ENCODE results near the gene ANKRD34B. TPM values are rescaled to one million over a fixed set of nuclear protein-coding genes. Genes with fewer than 3 reads are reported as not detected.

ANKRD34B gene
- total RNA-seq, 1 experiment from 2014 or later: not detected

- no peak overlapping the region for H3K4me3 ChIP-seq (ENCODE audit: low read depth, low read length, poor library complexity, severe bottlenecking)
- no peaks in the 10 kb centered on the region for H3K36me3 ChIP-seq (ENCODE audit: insufficient read depth, low read length, poor library complexity, severe bottlenecking)
- no peak for DNase-seq (ENCODE audit: low spot score)
- intact Hi-C loops (cut with micrococcal nuclease; ENCODE audit: unreplicated experiment): no loop called here
- BruUV-seq (replicated peaks): no TSS peak
- POLR2A ChIA-PET (ENCODE audit: low non-redundant PET): no interaction called here
- TF ChIP-seq EZH2 (IDR thresholded peaks at IDR 0.05; ENCODE audit: borderline replicate concordance, low read depth, low read length, poor library complexity, severe bottlenecking): no peak
- TF ChIP-seq, protein P1, sequence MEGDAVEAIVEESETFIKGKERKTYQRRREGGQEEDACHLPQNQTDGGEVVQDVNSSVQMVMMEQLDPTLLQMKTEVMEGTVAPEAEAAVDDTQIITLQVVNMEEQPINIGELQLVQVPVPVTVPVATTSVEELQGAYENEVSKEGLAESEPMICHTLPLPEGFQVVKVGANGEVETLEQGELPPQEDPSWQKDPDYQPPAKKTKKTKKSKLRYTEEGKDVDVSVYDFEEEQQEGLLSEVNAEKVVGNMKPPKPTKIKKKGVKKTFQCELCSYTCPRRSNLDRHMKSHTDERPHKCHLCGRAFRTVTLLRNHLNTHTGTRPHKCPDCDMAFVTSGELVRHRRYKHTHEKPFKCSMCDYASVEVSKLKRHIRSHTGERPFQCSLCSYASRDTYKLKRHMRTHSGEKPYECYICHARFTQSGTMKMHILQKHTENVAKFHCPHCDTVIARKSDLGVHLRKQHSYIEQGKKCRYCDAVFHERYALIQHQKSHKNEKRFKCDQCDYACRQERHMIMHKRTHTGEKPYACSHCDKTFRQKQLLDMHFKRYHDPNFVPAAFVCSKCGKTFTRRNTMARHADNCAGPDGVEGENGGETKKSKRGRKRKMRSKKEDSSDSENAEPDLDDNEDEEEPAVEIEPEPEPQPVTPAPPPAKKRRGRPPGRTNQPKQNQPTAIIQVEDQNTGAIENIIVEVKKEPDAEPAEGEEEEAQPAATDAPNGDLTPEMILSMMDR (conservative IDR thresholded peaks at IDR 0.05; ENCODE audit: low read depth, low read length): no peak
- H3K27ac ChIP-seq (ENCODE audit: low read depth, low read length, poor library complexity, severe bottlenecking): no peak overlapping the region
- CTCF ChIA-PET: no interaction called here
- peaks cover 36% of the 10 kb centered on the region for H3K27me3 ChIP-seq (replicated peaks; ENCODE audit: insufficient read depth, low read depth, low read length, poor library complexity)
- no peaks in the 10 kb centered on the region for H3K9me3 ChIP-seq (ENCODE audit: low read depth, low read length, poor library complexity, severe bottlenecking)
- H3K4me1 ChIP-seq (ENCODE audit: insufficient read depth, low read length, poor library complexity, severe bottlenecking): no peaks in the 10 kb centered on the region
These were observed 15.4 kb downstream of the ANKRD34B start for GRCh38 chr5:80554646-80555045.

- Histone ChIP-seq H3K4me3 (ENCODE audit: low read depth, low read length, poor library complexity, severe bottlenecking) (no peak overlapping the region), H3K27ac (ENCODE audit: low read depth, low read length, poor library complexity, severe bottlenecking) (no peak overlapping the region), H3K9me3 (ENCODE audit: low read depth, low read length, poor library complexity, severe bottlenecking) (no peaks in the 10 kb centered on the region), H3K4me1 (ENCODE audit: insufficient read depth, low read length, poor library complexity, severe bottlenecking) (peaks cover 13% of the 10 kb centered on the region), H3K36me3 (ENCODE audit: insufficient read depth, low read length, poor library complexity, severe bottlenecking) (no peaks in the 10 kb centered on the region), H3K27me3 (replicated peaks; ENCODE audit: insufficient read depth, low read depth, low read length, poor library complexity) (no peaks in the 10 kb centered on the region)
- intact Hi-C loops (cut with micrococcal nuclease; ENCODE audit: unreplicated experiment): no loop called here
- ChIA-PET CTCF (no interaction called here), POLR2A (ENCODE audit: low non-redundant PET) (interaction anchor here (0.7 kb wide), 1 partner anchor 1227 kb away, joined by 3 read pairs; no protein-coding TSS in a partner anchor)
- no TSS peak for BruUV-seq (replicated peaks)
- no peak for DNase-seq (ENCODE audit: low spot score)
- TF ChIP-seq, protein P1 (conservative IDR thresholded peaks at IDR 0.05; ENCODE audit: low read depth, low read length): no peak
- no peak for TF ChIP-seq EZH2 (IDR thresholded peaks at IDR 0.05; ENCODE audit: borderline replicate concordance, low read depth, low read length, poor library complexity, severe bottlenecking)
These were observed 28.7 kb downstream of the ANKRD34B start for GRCh38 chr5:80541392-80541791.

DNA sequence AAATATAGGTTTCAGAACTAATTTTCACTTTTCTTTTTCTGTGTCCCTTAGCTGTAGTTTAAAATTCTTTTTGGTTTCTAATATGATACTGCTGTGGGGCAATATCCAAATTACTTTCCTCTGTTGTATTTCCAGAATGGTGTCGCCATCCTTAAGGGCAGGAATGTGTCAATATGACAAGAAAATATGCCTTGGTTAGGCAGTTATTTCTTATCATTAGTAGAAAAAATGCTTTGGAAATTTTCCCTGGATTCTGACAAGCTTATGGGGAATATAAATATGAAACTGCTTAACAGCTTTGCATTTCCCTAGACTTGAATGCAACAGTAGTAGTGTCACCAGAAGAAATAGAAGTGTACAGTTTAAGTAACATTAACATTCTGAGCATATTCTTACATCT is 29.4 kb downstream of the ANKRD34B start:
- no peak overlapping the region for H3K27ac ChIP-seq (ENCODE audit: low read depth, low read length, poor library complexity, severe bottlenecking)
- ChIA-PET POLR2A (ENCODE audit: low non-redundant PET) (no interaction called here), CTCF (no interaction called here)
- intact Hi-C loops (cut with micrococcal nuclease; ENCODE audit: unreplicated experiment): no loop called here
- H3K36me3 ChIP-seq (ENCODE audit: insufficient read depth, low read length, poor library complexity, severe bottlenecking): no peaks in the 10 kb centered on the region
- H3K27me3 ChIP-seq (replicated peaks; ENCODE audit: insufficient read depth, low read depth, low read length, poor library complexity): no peaks in the 10 kb centered on the region
- peaks cover 13% of the 10 kb centered on the region for H3K4me1 ChIP-seq (ENCODE audit: insufficient read depth, low read length, poor library complexity, severe bottlenecking)
- no TSS peak for BruUV-seq (replicated peaks)
- no peak overlapping the region for H3K4me3 ChIP-seq (ENCODE audit: low read depth, low read length, poor library complexity, severe bottlenecking)
- H3K9me3 ChIP-seq (ENCODE audit: low read depth, low read length, poor library complexity, severe bottlenecking): no peaks in the 10 kb centered on the region
- no peak for DNase-seq (ENCODE audit: low spot score)
- no peak for TF ChIP-seq EZH2 (IDR thresholded peaks at IDR 0.05; ENCODE audit: borderline replicate concordance, low read depth, low read length, poor library complexity, severe bottlenecking)
- TF ChIP-seq, protein P1 (conservative IDR thresholded peaks at IDR 0.05; ENCODE audit: low read depth, low read length): no peak

All from A673 (cell line).